B cell (primary cell): ENCODE measurements around the gene MOGAT2. TPM values are rescaled to one million over a fixed set of nuclear protein-coding genes. Genes with fewer than 3 reads are reported as not detected.

Experiments used
- ATAC-seq: fragments of 200-7000 bp; cut with Tn5 transposase; one replicate; pipeline ENCODE4 v1.10.0; 2021; ENCODE audit warnings: low read depth, mild to moderate bottlenecking, moderate number of reproducible peaks, moderate library complexity
- CTCF ChIA-PET: fragments of 350-600 bp; sonication (Branson Sonifier 250); formaldehyde crosslinking; loops from one replicate; lab custom pipeline; 2021; ENCODE audit warnings: antibody characterized with exemption, inconsistent platforms; lab: Charles Lee
- POLR2A ChIA-PET: fragments of 350-600 bp; sonication (Branson Sonifier 250); formaldehyde crosslinking; loops from one replicate; lab custom pipeline; 2021; ENCODE audit warnings: antibody characterized with exemption; lab: Charles Lee
- DNase-seq: peaks from one replicate; pipeline ENCODE4 v3.0.0; 2013
- H2AFZ ChIP-seq: 2 replicates; pipeline ENCODE4 v1.6.1; 2012; ENCODE audit warnings: mild to moderate bottlenecking, low read depth, low read length; ENCODE audit not compliant: insufficient read depth, poor library complexity, severe bottlenecking
- H3K27ac ChIP-seq, 2 donors: 1 replicate in 1 of 2; 2 replicates in 1 of 2; pipeline ENCODE4 v1.5.1; 2012 to 2013; ENCODE audit warnings: low read length in 2 of 2, mild to moderate bottlenecking in 2 of 2, moderate library complexity in 1 of 2
- H3K27me3 ChIP-seq, 4 experiments: fragments of 200-600 bp in 1 of 4; sonication (generic) in 1 of 4; replicated peaks in 1 of 4; 1 replicate in 2 of 4; 2 replicates in 2 of 4; pipeline versions ENCODE4 v1.6.1 to v1.7.0; 2013 to 2016; ENCODE audit warnings: low read length in 3 of 4, mild to moderate bottlenecking in 2 of 4, mixed read lengths in 1 of 4, moderate library complexity in 1 of 4; ENCODE audit not compliant: insufficient read depth in 4 of 4, control insufficient read depth in 3 of 4; ENCODE audit errors: control extremely low read depth in 1 of 4
- H3K36me3 ChIP-seq, 2 experiments: replicated peaks in 1 of 2; 1 replicate in 1 of 2; 2 replicates in 1 of 2; pipeline versions ENCODE4 v1.6.1 to v1.7.1; 2013; ENCODE audit warnings: low read length in 1 of 2; ENCODE audit not compliant: insufficient read depth in 2 of 2, control insufficient read depth in 1 of 2; ENCODE audit errors: control extremely low read depth in 1 of 2, extremely low read depth in 1 of 2
- H3K4me1 ChIP-seq, 2 donors: fragments of 200-600 bp in 1 of 2; sonication (generic) in 1 of 2; 1 replicate in 1 of 2; 2 replicates in 1 of 2; pipeline versions ENCODE4 v1.5.1 to v1.6.1; 2013 to 2017; ENCODE audit warnings: low read length in 2 of 2; ENCODE audit not compliant: control insufficient read depth in 2 of 2, insufficient read depth in 2 of 2
- H3K4me2 ChIP-seq: replicated peaks from 2 replicates; pipeline ENCODE3; 2012; ENCODE audit warnings: mild to moderate bottlenecking, low read depth, low read length; ENCODE audit not compliant: poor library complexity, severe bottlenecking
- H3K4me3 ChIP-seq, 5 experiments: fragments of 200-600 bp in 1 of 5; sonication (generic) in 1 of 5; 1 replicate in 3 of 5; 2 replicates in 2 of 5; pipeline versions ENCODE4 v1.5.1 to v1.7.0; 2011 to 2016; ENCODE audit warnings: low read length in 4 of 5, mild to moderate bottlenecking in 4 of 5, low read depth in 2 of 5, control low read depth in 1 of 5, moderate library complexity in 1 of 5; ENCODE audit not compliant: insufficient read depth in 1 of 5; ENCODE audit errors: control extremely low read depth in 1 of 5, extremely low read depth in 1 of 5
- H3K79me2 ChIP-seq: fragments of 200-600 bp; sonication (generic); one replicate; pipeline ENCODE4 v1.6.0; 2016; ENCODE audit warnings: low read length; ENCODE audit not compliant: control insufficient read depth, insufficient read depth
- H3K9ac ChIP-seq: fragments of 200-600 bp; sonication (generic); 2 replicates; pipeline ENCODE4 v1.6.1; 2017; ENCODE audit warnings: mild to moderate bottlenecking, low read length, moderate library complexity
- H3K9me3 ChIP-seq, 3 donors: one replicate each; pipeline versions ENCODE4 v1.6.1 to v1.7.1; 2013; ENCODE audit warnings: low read length in 2 of 3; ENCODE audit not compliant: control insufficient read depth in 2 of 3, insufficient read depth in 1 of 3; ENCODE audit errors: control extremely low read depth in 1 of 3
- H4K20me1 ChIP-seq: 2 replicates; pipeline ENCODE4 v1.6.0; 2012; ENCODE audit warnings: mild to moderate bottlenecking, low read length; ENCODE audit not compliant: insufficient read depth, control insufficient read depth, poor library complexity, severe bottlenecking
- H3K27ac Mint-ChIP-seq: one replicate; pipeline ENCODE4 v1.8.0; 2021; ENCODE audit warnings: mixed read lengths
- H3K27me3 Mint-ChIP-seq: one replicate; pipeline ENCODE4 v1.8.0; 2021; ENCODE audit warnings: mixed read lengths
- H3K4me1 Mint-ChIP-seq: one replicate; pipeline ENCODE4 v1.8.0; 2021; ENCODE audit warnings: mixed read lengths
- H3K4me3 Mint-ChIP-seq: one replicate; pipeline ENCODE4 v1.8.0; 2021; ENCODE audit warnings: mixed read lengths
- H3K9me3 Mint-ChIP-seq: one replicate; pipeline ENCODE4 v1.8.0; 2022; ENCODE audit warnings: mixed read lengths; ENCODE audit not compliant: insufficient read depth
- EZH2 ChIP-seq: IDR thresholded peaks from 2 replicates; pipeline ENCODE4 v1.6.1; 2012; ENCODE audit warnings: borderline replicate concordance, low read depth, mild to moderate bottlenecking, moderate library complexity, low read length; ENCODE audit not compliant: insufficient read depth, poor library complexity, severe bottlenecking
- WGBS: methylation state at CpG from one replicate; pipeline ENCODE4 v1.1.5; 2013; ENCODE audit warnings: missing lambda C conversion rate; ENCODE audit not compliant: insufficient coverage; 5-methylcytosine and 5-hydroxymethylcytosine counted together
- intact Hi-C: fragments of 100-400 bp; cut with micrococcal nuclease; formaldehyde crosslinking; loops from one replicate; pipeline ENCODE4 v1.10.0; 2022
- polyA plus RNA-seq: library from polyadenylated mRNA; depleted of rRNA; stranded (reverse); fragments of >200 nt; gene quantifications from 2 replicates; pipeline ENCODE4 v1.2.3, GENCODE V29; 2012
- total RNA-seq, 2 donors: library from RNA; stranded (reverse); fragments of 120-200 nt in 1 of 2; gene quantifications; 1 replicate in 1 of 2; 2 replicates in 1 of 2; pipeline versions ENCODE4 v1.2.3 to v1.2.4, GENCODE V29; 2013 to 2022
- TF ChIP-seq, protein P1 (sequence below): fragments of 200-600 bp; IDR thresholded peaks from one replicate; pipeline ENCODE4 v1.8.0; 2022; ENCODE audit warnings: antibody characterized with exemption, mild to moderate bottlenecking

MOGAT2 gene
- total and polyA plus RNA-seq, 2 donors (not counting 1 experiment from before 2014, with no cell fraction given), result not detected

- Histone ChIP-seq H3K9me3 (no peaks in the 10 kb centered on the region), H3K79me2 (no peaks in the 10 kb centered on the region), H3K27ac (no peak overlapping the region), H3K4me2 (peak overlapping the region; percentile 49), H3K27me3 (peaks cover 0 to 8% (median 2%) of the 10 kb centered on the region in 4 experiments), H4K20me1 (no peaks in the 10 kb centered on the region), H2AFZ (peak overlapping the region; percentile 46), H3K9ac (no peak overlapping the region), H3K36me3 (no peaks in the 10 kb centered on the region), H3K4me3 (no peak overlapping the region), H3K4me1 (peaks cover 0 to 7% of the 10 kb centered on the region in 2 donors)
- H3K4me3 Mint-ChIP-seq, result no peak overlapping the region
- DNase-seq (peak; percentile 82), ATAC-seq (peak; percentile 84)
- H3K9me3 Mint-ChIP-seq, result no peaks in the 10 kb centered on the region
- peaks cover 11% of the 10 kb centered on the region for H3K27me3 Mint-ChIP-seq
- H3K27ac Mint-ChIP-seq, result no peak overlapping the region
- 6% methylated on average over 14 of the region's 17 CpGs for WGBS
- TF ChIP-seq, protein P1, sequence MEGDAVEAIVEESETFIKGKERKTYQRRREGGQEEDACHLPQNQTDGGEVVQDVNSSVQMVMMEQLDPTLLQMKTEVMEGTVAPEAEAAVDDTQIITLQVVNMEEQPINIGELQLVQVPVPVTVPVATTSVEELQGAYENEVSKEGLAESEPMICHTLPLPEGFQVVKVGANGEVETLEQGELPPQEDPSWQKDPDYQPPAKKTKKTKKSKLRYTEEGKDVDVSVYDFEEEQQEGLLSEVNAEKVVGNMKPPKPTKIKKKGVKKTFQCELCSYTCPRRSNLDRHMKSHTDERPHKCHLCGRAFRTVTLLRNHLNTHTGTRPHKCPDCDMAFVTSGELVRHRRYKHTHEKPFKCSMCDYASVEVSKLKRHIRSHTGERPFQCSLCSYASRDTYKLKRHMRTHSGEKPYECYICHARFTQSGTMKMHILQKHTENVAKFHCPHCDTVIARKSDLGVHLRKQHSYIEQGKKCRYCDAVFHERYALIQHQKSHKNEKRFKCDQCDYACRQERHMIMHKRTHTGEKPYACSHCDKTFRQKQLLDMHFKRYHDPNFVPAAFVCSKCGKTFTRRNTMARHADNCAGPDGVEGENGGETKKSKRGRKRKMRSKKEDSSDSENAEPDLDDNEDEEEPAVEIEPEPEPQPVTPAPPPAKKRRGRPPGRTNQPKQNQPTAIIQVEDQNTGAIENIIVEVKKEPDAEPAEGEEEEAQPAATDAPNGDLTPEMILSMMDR, result peak; percentile 97
- no peak for TF ChIP-seq EZH2
- peaks cover 12% of the 10 kb centered on the region for H3K4me1 Mint-ChIP-seq
- CTCF ChIA-PET, result interaction anchor here (0.7 to 2.1 kb wide), 37 partner anchors 8 to 613 kb away, joined by 3 to 9 read pairs (median 4); no protein-coding TSS in a partner anchor
- POLR2A ChIA-PET, result no interaction called here
- intact Hi-C loops, result loop anchor here (1.0 to 5.0 kb wide), 4 partner anchors 63 to 611 kb away; partner anchors contain the start of gene DGAT2
Measured at GRCh38 chr11:75706260-75706729, 11.3 kb upstream of the MOGAT2 start.

- TF ChIP-seq, protein P1, result no peak
- no peak for TF ChIP-seq EZH2
- no peaks in the 10 kb centered on the region for H3K4me1 Mint-ChIP-seq
- POLR2A ChIA-PET, result no interaction called here
- H3K9me3 ChIP-seq, result no peaks in the 10 kb centered on the region
- ATAC-seq (no peak), DNase-seq (no peak)
- no peaks in the 10 kb centered on the region for H3K79me2 ChIP-seq
- no peaks in the 10 kb centered on the region for H3K36me3 ChIP-seq
- H3K4me3 Mint-ChIP-seq, result no peak overlapping the region
- no peak overlapping the region for H3K9ac ChIP-seq
- H3K27ac Mint-ChIP-seq, result no peak overlapping the region
- H3K9me3 Mint-ChIP-seq, result no peaks in the 10 kb centered on the region
- CTCF ChIA-PET, result interaction anchor here (1.9 kb wide), 2 partner anchors 8 to 9 kb away, joined by 7 to 9 read pairs; no protein-coding TSS in a partner anchor
- no peak overlapping the region for H3K4me2 ChIP-seq
- no peak overlapping the region for H3K4me3 ChIP-seq
- WGBS, result 88% methylated on average over 3 of the region's 9 CpGs
- intact Hi-C loops, result no loop called here
- H3K27me3 ChIP-seq, result peaks cover 0 to 13% (median 0%) of the 10 kb centered on the region in 4 experiments
- H3K4me1 ChIP-seq, result no peaks in the 10 kb centered on the region
- H3K27me3 Mint-ChIP-seq, result peaks cover 18% of the 10 kb centered on the region
- no peaks in the 10 kb centered on the region for H4K20me1 ChIP-seq
- H2AFZ ChIP-seq, result no peak overlapping the region
- no peak overlapping the region for H3K27ac ChIP-seq
Measured at GRCh38 chr11:75714211-75714610, 3.4 kb upstream of the MOGAT2 start.
